HepG2 (cell line): Measurements from ENCODE around the gene HECTD1. TPM values are rescaled to one million over a fixed set of nuclear protein-coding genes. Genes with fewer than 3 reads are reported as not detected.

Source experiments
- ATAC-seq: fragments of 200-7000 bp; cut with Tn5 transposase; 3 replicates; pipeline ENCODE4 v1.9.1; 2020; ENCODE audit warnings: mild to moderate bottlenecking, moderate library complexity
- BruUV-seq: library from RNA; stranded (reverse); fragments of 400-500 nt; replicated peaks from 2 replicates; lab custom pipeline; 2021; lab: Mats Ljungman, UMichigan
- CTCF ChIA-PET: fragments of 300-600 bp; formaldehyde crosslinking; extraction: SDS; loops from one replicate; lab custom pipeline; 2021; ENCODE audit warnings: low total read pairs, inconsistent platforms, low intra/inter-chr PET ratio; lab: Yijun Ruan, JAX
- POLR2A ChIA-PET: fragments of 350-600 bp; sonication (Branson Sonifier 250); formaldehyde crosslinking; loops from one replicate; lab custom pipeline; 2020; ENCODE audit warnings: antibody characterized with exemption, inconsistent platforms; lab: Yijun Ruan, JAX
- DNase-seq: peaks from one replicate; pipeline ENCODE4 v3.0.0-alpha.2; 2015; ENCODE audit warnings: low spot score
- FAIRE-seq: peaks from 3 replicates; lab custom pipeline; 2011; peaks lifted over from hg19 to GRCh38; lab: Jason Lieb, UNC
- H2AFZ ChIP-seq: one replicate; pipeline ENCODE4 v1.6.1; 2011; ENCODE audit warnings: low read length, inconsistent platforms
- H3K27ac ChIP-seq: fragments of 300-600 bp; 3 replicates; pipeline ENCODE4 v1.8.0; 2011; ENCODE audit warnings: mixed run types, mild to moderate bottlenecking, mixed read lengths, low read length, inconsistent platforms; ENCODE audit not compliant: insufficient read depth; ENCODE audit errors: extremely low read length
- H3K27me3 ChIP-seq, 2 experiments: fragments of 200-600 bp in 1 of 2; 2 replicates in 1 of 2; 3 replicates in 1 of 2; pipeline versions ENCODE4 v1.6.0 to v1.8.0; 2011; ENCODE audit warnings: low read length in 2 of 2, mild to moderate bottlenecking in 2 of 2, moderate library complexity in 2 of 2, inconsistent platforms in 1 of 2; ENCODE audit not compliant: insufficient read depth in 2 of 2, control insufficient read depth in 1 of 2
- H3K36me3 ChIP-seq, 2 experiments: fragments of 200-600 bp in 1 of 2; replicated peaks in 1 of 2; 2 replicates in 1 of 2; 3 replicates in 1 of 2; pipeline versions ENCODE4 v1.5.1 to v1.8.0; 2011; ENCODE audit warnings: low read length in 2 of 2, inconsistent platforms in 1 of 2; ENCODE audit not compliant: insufficient read depth in 2 of 2, control insufficient read depth in 1 of 2
- H3K4me1 ChIP-seq: 2 replicates; pipeline ENCODE4 v1.5.1; 2012; ENCODE audit warnings: low read length, inconsistent platforms; ENCODE audit not compliant: insufficient read depth
- H3K4me2 ChIP-seq: 2 replicates; pipeline ENCODE4 v1.6.0; 2011; ENCODE audit warnings: low read depth, low read length, inconsistent platforms
- H3K4me3 ChIP-seq, 3 experiments: fragments of 200-600 bp in 1 of 3; sonication (generic), shearing (Covaris generic) in 1 of 3; replicated peaks in 1 of 3; 2 replicates each; pipeline ENCODE4 v1.5.1; 2011 to 2016; ENCODE audit warnings: low read length in 3 of 3, inconsistent platforms in 2 of 3, low read depth in 2 of 3, mild to moderate bottlenecking in 2 of 3, control low read depth in 1 of 3, mixed read lengths in 1 of 3; ENCODE audit not compliant: insufficient read depth in 1 of 3
- H3K79me2 ChIP-seq: one replicate; pipeline ENCODE4 v1.6.1; 2011; ENCODE audit warnings: low read length, inconsistent platforms; ENCODE audit not compliant: insufficient read depth
- H3K9ac ChIP-seq: 2 replicates; pipeline ENCODE4 v1.6.0; 2011; ENCODE audit warnings: mild to moderate bottlenecking, low read depth, low read length, inconsistent platforms; ENCODE audit not compliant: insufficient read depth
- H3K9me3 ChIP-seq: 2 replicates; pipeline ENCODE4 v1.5.1; 2012; ENCODE audit warnings: mild to moderate bottlenecking, low read length
- H4K20me1 ChIP-seq: 2 replicates; pipeline ENCODE4 v1.6.0; 2011; ENCODE audit warnings: inconsistent platforms, mild to moderate bottlenecking, low read length, moderate library complexity; ENCODE audit not compliant: insufficient read depth
- AFF4 ChIP-seq: sonication (generic); formaldehyde crosslinking; IDR thresholded peaks from 2 replicates; pipeline ENCODE4 v1.4.0; 2020; ENCODE audit warnings: missing genetic modification reagents
- BCLAF1 ChIP-seq: fragments of 450-650 bp; IDR thresholded peaks from 2 replicates; pipeline ENCODE4 v1.6.1; 2017; ENCODE audit warnings: mild to moderate bottlenecking
- E2F1 ChIP-seq: sonication (generic); formaldehyde crosslinking; IDR thresholded peaks from 2 replicates; pipeline ENCODE4 v1.5.0; 2020; ENCODE audit warnings: missing genetic modification reagents
- HOMEZ ChIP-seq: IDR thresholded peaks from 2 replicates; pipeline ENCODE4 v1.6.1; 2016; ENCODE audit warnings: low read depth
- JUND ChIP-seq: sonication (generic); formaldehyde crosslinking; IDR thresholded peaks from 2 replicates; pipeline ENCODE4 v1.8.0; 2022; ENCODE audit warnings: mild to moderate bottlenecking, missing genetic modification reagents
- KLF16 ChIP-seq, 2 experiments: sonication (generic) in 1 of 2; formaldehyde crosslinking in 1 of 2; IDR thresholded peaks; 2 replicates each; pipeline versions ENCODE4 v1.6.1 to v1.8.0; 2016 to 2023; ENCODE audit warnings: missing genetic modification reagents in 2 of 2, missing compliant biosample characterization in 1 of 2
- PBX2 ChIP-seq: IDR thresholded peaks from 2 replicates; pipeline ENCODE4 v1.6.1; 2016; ENCODE audit warnings: control low read depth
- PCBP1 ChIP-seq: fragments of 200-400 bp; formaldehyde crosslinking; IDR thresholded peaks from 2 replicates; pipeline ENCODE4 v1.6.1; 2017; ENCODE audit warnings: mild to moderate bottlenecking, low read depth, low read length, borderline replicate concordance
- RBFOX2 ChIP-seq: fragments of 200-400 bp; formaldehyde crosslinking; IDR thresholded peaks from 2 replicates; pipeline ENCODE4 v1.6.1; 2017; ENCODE audit warnings: low read depth, mild to moderate bottlenecking, low read length
- WIZ ChIP-seq: sonication (generic); formaldehyde crosslinking; IDR thresholded peaks from 2 replicates; pipeline ENCODE4 v1.5.1; 2020; ENCODE audit warnings: mild to moderate bottlenecking, missing genetic modification reagents
- ZIK1 ChIP-seq: sonication (generic); formaldehyde crosslinking; IDR thresholded peaks from 2 replicates; pipeline ENCODE4 v1.5.0; 2020; ENCODE audit warnings: mild to moderate bottlenecking, low read depth, missing genetic modification reagents, borderline replicate concordance
- ZNF124 ChIP-seq: sonication (generic); formaldehyde crosslinking; IDR thresholded peaks from 2 replicates; pipeline ENCODE4 v1.4.0; 2020; ENCODE audit warnings: missing genetic modification reagents
- WGBS: methylation state at CpG from one replicate; pipeline ENCODE4 v1.1.6; 2017; ENCODE audit warnings: low lambda C conversion rate; 5-methylcytosine and 5-hydroxymethylcytosine counted together
- in situ Hi-C: cut with HindIII; loops from 2 replicates; pipeline ENCODE4 v1.10.0; 2017; ENCODE audit warnings: low pct_unique_long_range_greater_than_20kb; ENCODE audit not compliant: extremely low pct_ligation_motif_present
- intact Hi-C: fragments of 100-400 bp; cut with micrococcal nuclease; formaldehyde crosslinking; loops from one replicate; pipeline ENCODE4 v1.10.0; 2022; ENCODE audit not compliant: unreplicated experiment
- polyA plus RNA-seq, 8 experiments: library from polyadenylated mRNA; depleted of rRNA in 3 of 8; stranded (reverse) in 7 of 8; unstranded in 1 of 8; fragments of >200 nt; fragmentation: Illumina TruSeq in 4 of 8; extraction: Trizol in 4 of 8; gene quantifications; 2 replicates each; pipeline versions ENCODE4 v1.2.1 to v1.2.3, GENCODE V29; 2011 to 2016; ENCODE audit warnings: low read depth in 4 of 8, missing spikeins in 1 of 8, mixed read lengths in 1 of 8; ENCODE audit not compliant: insufficient read depth in 1 of 8
- total RNA-seq, 5 experiments: library from RNA; depleted of rRNA; stranded (reverse); fragments of >200 nt; fragmentation: Illumina TruSeq; extraction: Trizol; gene quantifications; 2 replicates each; pipeline ENCODE4 v1.2.3, GENCODE V29; 2016; ENCODE audit warnings: low read depth in 1 of 5

Gene HECTD1
- total and polyA plus RNA-seq, 2 of the 13 experiments (the other 11 are each of a cell fraction or from before 2014, with no cell fraction given), result 312 to 560 TPM

- H2AFZ ChIP-seq, result no peak overlapping the region
- ATAC-seq (peak; percentile 14; the same call in 2 of the 3 replicates), FAIRE-seq (no peak), DNase-seq (no peak)
- H3K27ac ChIP-seq, result no peak overlapping the region
- peaks cover 49% of the 10 kb centered on the region for H4K20me1 ChIP-seq
- H3K4me3 ChIP-seq, result no peak overlapping the region
- H3K4me2 ChIP-seq, result no peak overlapping the region
- CTCF ChIA-PET, result no interaction called here
- intact Hi-C loops (no loop called here), in situ Hi-C loops (no loop called here)
- POLR2A ChIA-PET, result interaction anchor here (7.3 kb wide), 1 partner anchor 11 kb away, joined by 37 read pairs; the partner anchor contains the start of gene HECTD1
- no peaks in the 10 kb centered on the region for H3K27me3 ChIP-seq
- H3K36me3 ChIP-seq, result peaks cover 14 to 79% of the 10 kb centered on the region in 2 experiments
- BruUV-seq, result no TSS peak
- WGBS, result 96% methylated on average over 8 of the region's 8 CpGs
- no peak overlapping the region for H3K9ac ChIP-seq
- H3K79me2 ChIP-seq, result peaks cover 98% of the 10 kb centered on the region
- peaks cover 73% of the 10 kb centered on the region for H3K4me1 ChIP-seq
- H3K9me3 ChIP-seq, result no peaks in the 10 kb centered on the region
- no peak for TF ChIP-seq E2F1 (CRISPR knock-in tag)
- peak; percentile 44; the same call in 1 of the 2 replicates for TF ChIP-seq RBFOX2
- no peak for TF ChIP-seq KLF16 (CRISPR knock-in tag; IDR thresholded peaks at IDR 0.05)
- TF ChIP-seq ZNF124 (CRISPR knock-in tag), result no peak
- no peak for TF ChIP-seq PBX2
- TF ChIP-seq PCBP1, result no peak
- TF ChIP-seq HOMEZ (CRISPR knock-in tag), result 0 out of 2 replicates have a peak, but pooled peaks have one; percentile 11
- TF ChIP-seq ZIK1 (CRISPR knock-in tag), result no peak
- TF ChIP-seq BCLAF1, result no peak
- peak; percentile 71; the same call in 1 of the 2 replicates for TF ChIP-seq WIZ (CRISPR knock-in tag)
- no peak for TF ChIP-seq JUND (CRISPR knock-in tag)
- TF ChIP-seq AFF4 (CRISPR knock-in tag), result no peak
Measured at GRCh38 chr14:31196839-31197492, 10.6 kb downstream of the HECTD1 start.
